GM12865 (cell line): ENCODE results near the gene HERC2.
"Not testable (repeated sequence)": the region's sequence is repeated elsewhere in the genome, so short reads cannot be mapped to it uniquely, and the experiment has no call there.

ENCODE experiments used
- DNase-seq: peaks from one replicate; pipeline ENCODE4 v3.0.0; 2010; ENCODE audit warnings: low read depth
- H3K4me3 ChIP-seq: 2 replicates; pipeline ENCODE4 v1.5.1; 2011; ENCODE audit warnings: mild to moderate bottlenecking, low read depth, low read length, control low read depth
- TF ChIP-seq, protein P1 (sequence below): IDR thresholded peaks from 2 replicates; pipeline ENCODE4 v1.5.1; 2011; ENCODE audit warnings: low read length, control low read depth, low read depth, inconsistent platforms; ENCODE audit not compliant: insufficient read depth; ENCODE audit errors: missing control alignments

HERC2 gene

DNA sequence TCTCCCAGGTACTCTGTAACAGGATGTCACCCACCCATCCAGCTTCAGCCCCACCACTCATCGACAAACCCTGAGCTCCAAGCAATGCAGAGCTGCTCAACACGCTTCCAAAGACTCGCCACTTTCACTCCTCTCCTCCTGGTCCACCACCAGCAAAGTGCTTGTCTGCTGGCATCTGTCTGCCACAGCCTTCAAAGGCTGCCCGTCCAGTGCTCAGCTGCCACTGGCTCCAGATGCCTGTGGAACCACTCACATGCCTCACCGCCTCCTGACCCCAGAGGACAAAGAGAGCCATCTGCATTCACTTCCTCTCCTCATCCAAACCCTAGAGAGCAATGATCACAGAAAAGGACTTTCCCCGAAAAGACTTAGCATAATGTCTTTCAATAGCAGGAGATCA is 113.4 kb downstream of the HERC2 start:
- TF ChIP-seq, protein P1, sequence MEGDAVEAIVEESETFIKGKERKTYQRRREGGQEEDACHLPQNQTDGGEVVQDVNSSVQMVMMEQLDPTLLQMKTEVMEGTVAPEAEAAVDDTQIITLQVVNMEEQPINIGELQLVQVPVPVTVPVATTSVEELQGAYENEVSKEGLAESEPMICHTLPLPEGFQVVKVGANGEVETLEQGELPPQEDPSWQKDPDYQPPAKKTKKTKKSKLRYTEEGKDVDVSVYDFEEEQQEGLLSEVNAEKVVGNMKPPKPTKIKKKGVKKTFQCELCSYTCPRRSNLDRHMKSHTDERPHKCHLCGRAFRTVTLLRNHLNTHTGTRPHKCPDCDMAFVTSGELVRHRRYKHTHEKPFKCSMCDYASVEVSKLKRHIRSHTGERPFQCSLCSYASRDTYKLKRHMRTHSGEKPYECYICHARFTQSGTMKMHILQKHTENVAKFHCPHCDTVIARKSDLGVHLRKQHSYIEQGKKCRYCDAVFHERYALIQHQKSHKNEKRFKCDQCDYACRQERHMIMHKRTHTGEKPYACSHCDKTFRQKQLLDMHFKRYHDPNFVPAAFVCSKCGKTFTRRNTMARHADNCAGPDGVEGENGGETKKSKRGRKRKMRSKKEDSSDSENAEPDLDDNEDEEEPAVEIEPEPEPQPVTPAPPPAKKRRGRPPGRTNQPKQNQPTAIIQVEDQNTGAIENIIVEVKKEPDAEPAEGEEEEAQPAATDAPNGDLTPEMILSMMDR = no peak
- DNase-seq = no peak
- no peak overlapping the region for H3K4me3 ChIP-seq

DNA sequence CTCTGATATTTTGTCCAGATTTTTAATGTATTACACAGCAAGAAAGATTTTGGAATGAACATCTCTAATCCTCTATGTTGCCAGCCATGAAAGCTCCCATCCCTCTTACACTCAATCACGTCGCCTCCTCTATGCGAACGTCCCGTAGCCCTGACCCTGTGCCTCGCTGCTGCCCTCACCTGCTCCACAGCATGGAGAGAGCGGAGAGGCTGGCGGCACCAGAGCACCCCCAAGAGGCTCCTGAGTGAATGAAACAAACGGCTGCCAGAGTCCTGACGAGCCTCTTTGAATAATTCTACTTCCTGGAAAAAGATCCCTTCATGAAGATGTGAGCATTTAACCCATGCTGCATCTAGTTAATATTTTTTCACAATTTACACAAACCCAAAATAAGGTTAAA is 116.3 kb downstream of the HERC2 start:
- DNase-seq, H3K4me3 ChIP-seq: not testable (repeated sequence)

DNA sequence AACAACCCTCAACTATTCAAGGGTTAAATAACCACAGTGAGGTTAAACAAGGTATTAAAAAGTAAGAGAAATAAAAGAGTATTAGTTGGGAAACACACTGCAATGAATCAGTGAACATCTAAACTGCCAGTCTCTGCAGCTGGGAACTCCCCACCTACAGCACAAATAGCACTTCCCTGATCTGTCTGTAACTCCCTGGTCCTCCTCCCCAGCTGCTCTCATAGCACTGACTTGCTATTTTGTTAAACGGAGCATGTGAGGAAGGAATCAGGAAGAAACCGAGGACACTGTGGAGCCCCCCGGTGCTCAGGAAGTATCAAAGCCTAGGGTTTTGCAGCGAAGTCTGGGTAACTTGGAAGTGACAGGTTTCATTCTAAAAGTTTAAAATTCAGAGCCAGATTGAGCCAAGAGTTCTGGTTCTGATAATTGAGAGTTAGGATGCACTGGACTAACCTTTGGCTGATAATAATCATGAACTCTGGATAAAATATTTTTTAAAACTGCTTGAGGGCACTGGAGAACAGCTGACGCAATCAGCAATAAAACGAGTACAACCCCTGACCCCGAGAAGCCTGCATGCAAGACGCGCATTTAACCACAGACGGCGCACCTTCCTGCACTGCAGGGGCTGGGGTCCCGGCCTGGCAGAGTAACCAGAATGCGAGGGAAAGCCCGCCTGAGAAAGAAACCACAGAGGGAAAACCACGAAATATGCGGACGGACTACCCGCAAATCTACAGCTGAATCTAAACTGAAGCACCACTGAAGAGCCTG is 118.7 kb downstream of the HERC2 start:
- not testable (repeated sequence) for H3K4me3 ChIP-seq, DNase-seq

DNA sequence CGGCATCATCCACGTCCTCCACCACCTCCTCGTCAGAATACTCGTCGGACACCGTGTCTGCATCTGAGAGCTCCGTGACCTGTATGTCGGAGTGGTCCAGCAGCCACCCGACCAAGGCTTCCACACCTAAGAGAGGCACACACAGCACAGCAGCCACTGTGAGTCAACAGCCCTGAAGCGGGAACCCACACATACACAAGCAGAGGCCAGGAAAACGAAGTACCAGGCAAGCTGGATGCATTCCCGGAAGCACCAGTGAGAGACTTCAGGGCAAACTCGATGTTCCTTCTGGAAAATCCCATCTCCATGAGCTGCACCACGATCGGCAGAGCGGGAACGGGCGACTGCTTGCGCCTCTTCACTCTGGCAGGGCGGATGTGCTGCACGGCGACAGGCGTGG is 119.9 kb downstream of the HERC2 start:
- H3K4me3 ChIP-seq, DNase-seq: not testable (repeated sequence)

DNA sequence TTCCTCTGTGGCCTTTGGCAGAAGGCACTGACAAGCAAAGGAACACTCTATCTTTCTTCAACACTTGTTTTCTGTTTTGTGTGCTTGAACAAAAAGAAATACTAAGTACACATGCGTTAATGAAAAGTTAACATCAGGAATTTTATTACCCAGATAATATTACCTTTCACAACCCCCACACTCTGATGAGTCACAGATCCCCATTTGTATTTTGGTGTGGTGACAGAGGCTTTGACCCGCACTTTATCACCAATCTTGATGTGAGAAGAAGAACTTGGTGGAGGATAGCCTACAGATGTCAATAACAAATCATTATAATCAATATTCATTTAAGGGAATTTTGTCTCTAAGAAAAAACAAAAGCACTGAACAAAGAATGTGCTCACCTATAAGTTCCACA is 123.8 kb downstream of the HERC2 start:
- not testable (repeated sequence) for H3K4me3 ChIP-seq, DNase-seq

DNA sequence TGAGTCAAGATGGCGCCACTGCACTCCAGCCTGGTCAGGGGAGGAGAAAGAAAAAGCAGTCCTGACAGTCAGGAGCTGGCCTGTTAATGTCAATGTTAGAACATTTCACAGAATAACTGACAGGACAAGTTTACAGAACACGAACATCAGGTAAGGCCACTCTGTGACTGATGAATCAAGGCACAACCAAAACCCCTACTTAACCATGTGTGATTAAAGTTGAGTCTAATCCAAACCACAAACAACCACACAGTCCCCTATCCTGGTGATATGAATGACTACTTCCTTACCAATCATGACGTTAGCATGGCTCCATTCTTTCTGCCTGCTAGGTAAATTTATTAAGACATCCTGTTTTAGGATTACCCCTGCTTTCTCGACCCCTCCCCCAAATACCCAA is 124.3 kb downstream of the HERC2 start:
- DNase-seq, H3K4me3 ChIP-seq: not testable (repeated sequence)

DNA sequence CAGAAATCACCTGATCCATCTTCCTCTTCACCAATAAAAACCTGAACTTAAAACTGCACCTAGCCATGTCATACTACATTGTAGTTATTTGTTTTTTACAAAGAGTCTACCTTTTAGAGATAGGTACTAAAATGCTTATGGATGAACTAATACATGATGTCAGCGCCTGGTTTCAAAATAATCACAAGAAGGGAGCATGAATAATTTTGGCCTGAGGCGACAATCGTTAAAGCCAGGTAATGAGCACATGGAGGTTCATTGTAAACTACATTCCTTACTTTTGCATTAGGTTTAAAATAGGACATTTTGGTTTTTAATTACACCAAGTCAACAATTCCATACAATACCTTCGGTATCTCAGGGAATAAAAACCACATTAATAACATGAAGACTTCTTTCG is 125.4 kb downstream of the HERC2 start:
- DNase-seq, H3K4me3 ChIP-seq: not testable (repeated sequence)

DNA sequence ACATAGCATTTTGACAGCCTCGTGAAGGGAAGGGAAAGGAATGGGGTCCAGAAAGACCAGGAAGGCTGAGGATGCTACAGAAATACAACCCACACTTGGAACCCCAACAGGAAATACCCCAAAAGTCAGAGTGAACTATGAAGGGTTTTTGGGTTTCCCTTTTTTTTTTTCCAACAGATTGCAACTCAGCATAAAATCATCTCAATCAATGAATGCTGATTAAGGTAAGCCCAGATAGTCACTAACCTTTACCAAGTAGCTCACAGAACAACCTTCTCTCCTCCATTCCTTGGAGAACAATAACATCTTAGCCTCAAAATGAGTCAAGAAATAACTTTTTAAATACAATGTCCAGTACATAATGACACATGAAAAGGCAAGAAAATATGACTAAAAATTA is 129.2 kb downstream of the HERC2 start:
- no peak overlapping the region for H3K4me3 ChIP-seq
- DNase-seq = no peak
- TF ChIP-seq, protein P1 = no peak

DNA sequence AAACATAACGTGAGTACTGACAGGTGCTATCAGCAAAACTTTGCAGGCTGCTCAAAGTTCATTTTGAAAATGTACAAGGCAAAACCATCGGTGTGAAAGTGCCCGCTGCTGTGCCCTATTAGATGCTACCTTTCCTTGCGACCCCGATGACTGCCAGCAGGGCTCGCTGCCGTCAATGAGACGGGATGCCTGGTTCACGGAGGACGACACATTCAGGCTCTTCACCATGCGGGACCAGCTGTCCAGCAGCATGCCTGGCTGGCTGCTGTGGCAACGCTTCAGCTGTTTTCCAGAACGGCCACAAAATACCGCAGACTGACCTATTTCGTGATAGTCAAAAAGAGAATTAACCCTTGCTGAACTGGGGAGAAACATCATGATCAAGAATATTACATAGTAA is 130.1 kb downstream of the HERC2 start:
- TF ChIP-seq, protein P1 = no peak
- no peak overlapping the region for H3K4me3 ChIP-seq
- DNase-seq = no peak

DNA sequence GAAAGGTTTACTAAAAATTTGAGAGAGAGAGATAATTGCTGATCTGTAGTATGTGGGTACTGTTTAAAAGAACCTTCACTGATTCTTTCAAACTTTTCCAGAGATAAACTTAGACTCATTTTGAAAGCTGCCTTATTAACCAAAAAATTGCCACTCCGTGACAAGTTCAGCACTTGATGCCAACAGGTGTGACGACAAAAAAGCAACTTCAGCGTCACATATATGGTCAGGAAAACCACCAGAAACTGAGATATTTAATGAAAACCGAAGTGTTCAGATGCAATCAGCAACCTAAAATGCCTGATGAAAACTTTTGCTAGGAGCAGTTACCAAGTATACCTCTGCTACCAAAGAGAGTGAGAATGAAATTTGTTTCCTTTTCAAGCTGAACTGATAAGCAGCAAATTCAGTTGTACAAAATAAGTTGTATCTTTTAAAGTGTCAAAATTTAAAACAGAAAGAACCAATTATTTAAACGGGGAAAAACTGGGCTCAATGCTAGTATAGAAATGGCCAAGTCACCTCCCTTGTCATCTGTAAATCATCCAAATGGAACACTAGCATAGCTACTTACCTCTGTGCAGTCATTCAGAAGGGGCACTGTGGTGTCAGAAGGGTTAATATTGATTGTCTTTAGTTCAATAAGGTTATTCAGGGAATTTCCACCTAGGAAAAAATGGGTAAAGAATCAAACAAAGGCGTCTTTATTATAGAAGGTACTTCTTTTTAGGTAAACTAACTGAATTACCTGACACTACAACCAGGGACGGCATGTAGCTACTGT is 131.4 kb downstream of the HERC2 start:
- H3K4me3 ChIP-seq = no peak overlapping the region
- DNase-seq = no peak
- TF ChIP-seq, protein P1 = no peak
